H1 (cell line): ENCODE measurements around the gene PALM. TPM values are rescaled to one million over a fixed set of nuclear protein-coding genes. Genes with fewer than 3 reads are reported as not detected.
A peak's percentile ranks its signal among the peaks of the same experiment; 100 is the strongest.

ENCODE experiments used
- ATF3 ChIP-seq: IDR thresholded peaks from 2 replicates; pipeline ENCODE4 v1.6.1; 2011; ENCODE audit warnings: low read depth, mild to moderate bottlenecking, low read length; ENCODE audit not compliant: insufficient read depth
- CTBP2 ChIP-seq: IDR thresholded peaks from 2 replicates; pipeline ENCODE4 v1.7.0; 2011; ENCODE audit warnings: borderline replicate concordance, mild to moderate bottlenecking, moderate library complexity, mixed read lengths, low read length; ENCODE audit not compliant: insufficient read depth, insufficient read length
- CTCF ChIP-seq, 3 experiments: IDR thresholded peaks; 1 replicate in 2 of 3; 2 replicates in 1 of 3; pipeline versions ENCODE4 v1.5.1 to v1.6.1; 2011; ENCODE audit warnings: low read length in 3 of 3, mild to moderate bottlenecking in 3 of 3, inconsistent platforms in 2 of 3, low read depth in 1 of 3, moderate library complexity in 1 of 3; ENCODE audit not compliant: insufficient read depth in 1 of 3; ENCODE audit errors: control extremely low read depth in 1 of 3
- FOSL1 ChIP-seq: IDR thresholded peaks from 2 replicates; pipeline ENCODE4 v1.6.1; 2011; ENCODE audit warnings: mild to moderate bottlenecking, low read depth, low read length, moderate library complexity; ENCODE audit not compliant: insufficient read depth
- KDM1A ChIP-seq: fragments of 200-600, 300-600 bp; sonication (generic); IDR thresholded peaks from 2 replicates; pipeline ENCODE4 v1.7.1; 2016; ENCODE audit warnings: mild to moderate bottlenecking, low read length, borderline replicate concordance
- MAFK ChIP-seq: IDR thresholded peaks from 2 replicates; pipeline ENCODE4 v1.6.1; 2012; ENCODE audit warnings: low read depth, mild to moderate bottlenecking, improper control_type of control experiment, low read length
- NANOG ChIP-seq: IDR thresholded peaks from 2 replicates; pipeline ENCODE4 v1.6.1; 2011; ENCODE audit warnings: low read length, low read depth, mild to moderate bottlenecking, inconsistent platforms; ENCODE audit not compliant: insufficient read depth, poor library complexity, severe bottlenecking
- SIN3A ChIP-seq, 2 experiments: IDR thresholded peaks in 1 of 2; conservative IDR thresholded peaks in 1 of 2; 2 replicates each; pipeline ENCODE4 v1.6.1; 2011 to 2012; ENCODE audit warnings: low read length in 2 of 2, improper control_type of control experiment in 1 of 2, low read depth in 1 of 2, mild to moderate bottlenecking in 1 of 2
- TAF7 ChIP-seq: optimal IDR thresholded peaks from 2 replicates; pipeline ENCODE3; 2011; ENCODE audit warnings: low read depth, mild to moderate bottlenecking, inconsistent platforms, low read length, moderate library complexity, borderline replicate concordance
- polyA plus RNA-seq, 7 experiments: library from polyadenylated mRNA; depleted of rRNA in 3 of 7; stranded (reverse) in 5 of 7; unstranded in 2 of 7; fragments of >200 nt in 5 of 7; fragments of 200-250 nt in 2 of 7; gene quantifications; 1 replicate in 5 of 7; 2 replicates in 1 of 7; 4 replicates in 1 of 7; pipeline versions ENCODE4 v1.2.1 to v1.2.3, GENCODE V29; 2011 to 2013; ENCODE audit warnings: missing spikeins in 2 of 7, mixed read lengths in 2 of 7
- total RNA-seq: library from RNA; stranded (reverse); fragmentation: NEBNext Ultra II Directional; extraction: Animal tissue kit (Norgen Biotek cat#: 25700); gene quantifications from 2 replicates; pipeline ENCODE4 v1.2.1, GENCODE V29; 2021

The PALM gene
- total and polyA plus RNA-seq, 2 of the 8 experiments (the other 6 are each of a cell fraction or from before 2014, with no cell fraction given): 5.7 to 16.5 TPM

GRCh38 chr19:703651-704446, 4.9 kb upstream of the PALM start (continued):
- TF ChIP-seq ATF3 (no peak), FOSL1 (no peak), TAF7 (peak; percentile 68), SIN3A (conservative IDR thresholded peaks at IDR 0.05 in 1 of 2, IDR thresholded peaks at IDR 0.05 in 1 of 2; ENCODE audit: low read depth in 1 of 2, low read length in 2 of 2) (no peak), NANOG (no peak), CTBP2 (no peak), MAFK (no peak), KDM1A (no peak), CTCF (IDR thresholded peaks at IDR 0.05; ENCODE audit: control extremely low read depth in 1 of 3, insufficient read depth in 1 of 3, low read depth in 1 of 3, low read length in 3 of 3) (no peak; a peak in 1 of 4 replicates)
